ENCODE measurements around the gene FOS. TPM values are rescaled to one million over a fixed set of nuclear protein-coding genes. Genes with fewer than 3 reads are reported as not detected.

The FOS gene
- total and polyA plus RNA-seq, 2 experiments from 2014 or later = 107 to 124 TPM

DNA sequence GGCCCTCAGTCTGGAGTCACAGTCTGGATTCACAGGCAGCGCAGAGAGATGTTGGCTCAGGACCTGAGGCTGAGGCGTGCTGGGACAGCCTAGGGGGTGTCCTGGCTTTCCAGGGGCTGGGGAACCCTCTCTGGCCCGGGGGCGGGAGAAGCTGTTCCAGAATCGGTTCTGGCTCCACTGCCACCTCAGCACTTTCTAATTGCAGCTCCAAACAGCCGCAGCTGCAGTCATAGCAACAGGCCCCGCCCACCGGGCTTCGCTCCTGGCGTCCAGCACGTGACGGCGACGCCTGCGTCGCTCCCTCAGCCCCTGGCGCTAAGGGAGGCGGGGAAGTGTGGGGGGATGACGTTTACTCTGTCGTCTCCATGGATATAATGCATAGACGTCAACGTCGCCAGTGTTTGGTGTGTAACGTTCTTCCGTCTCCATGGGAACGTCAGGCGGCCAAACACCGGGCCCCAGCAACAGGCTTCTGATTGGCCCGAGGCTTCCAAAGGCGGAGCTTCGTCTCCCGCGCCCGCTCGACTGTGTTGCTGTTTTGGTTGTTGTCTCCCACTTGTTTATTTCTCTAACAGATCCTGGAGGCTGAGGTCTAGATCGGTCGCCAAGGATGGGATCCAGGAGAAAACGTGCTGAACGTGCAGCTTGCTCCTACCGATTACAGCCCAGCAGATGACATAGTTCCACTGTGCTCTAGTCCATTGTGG, 19.7 kb upstream of the FOS start:
- H3K9me2 ChIP-seq (ENCODE audit: insufficient read depth) = no peaks in the 10 kb centered on the region
- peak overlapping the region; percentile 44 for H2AFZ ChIP-seq
- H3F3A ChIP-seq (ENCODE audit: insufficient read depth) = peaks cover 22% of the 10 kb centered on the region
- H3K4me3 ChIP-seq = peak overlapping the region; percentile 69
- in situ Hi-C loops (cut with MboI) = no loop called here
- WGBS, 2 experiments (ENCODE audit: low coverage in 1 of 2, low lambda C conversion rate in 2 of 2, missing lambda C conversion rate in 2 of 2) = 1 to 2% methylated on average over 39 to 40 of the region's 40 CpGs
- H3K4me2 ChIP-seq (ENCODE audit: unreplicated experiment) = peak overlapping the region; percentile 78
- H3K9ac ChIP-seq = peak overlapping the region; percentile 96
- H3K27ac ChIP-seq = peak overlapping the region; percentile 99
- H3K36me3 ChIP-seq (ENCODE audit: low read depth) = no peaks in the 10 kb centered on the region
- no peaks in the 10 kb centered on the region for H3K79me2 ChIP-seq (ENCODE audit: insufficient read depth)
- peak; percentile 100 for DNase-seq
- peaks cover 27% of the 10 kb centered on the region for H3K4me1 ChIP-seq (ENCODE audit: insufficient read depth)
- H3K27me3 ChIP-seq (replicated peaks; ENCODE audit: insufficient read depth) = no peaks in the 10 kb centered on the region
- no peaks in the 10 kb centered on the region for H4K20me1 ChIP-seq (ENCODE audit: insufficient read depth)
- TF ChIP-seq EZH2phosphoT487 (IDR thresholded peaks at IDR 0.05; ENCODE audit: insufficient read depth, low read depth) (no peak), EZH2 (IDR thresholded peaks at IDR 0.05; ENCODE audit: insufficient read depth, poor library complexity, severe bottlenecking) (no peak)
- no peaks in the 10 kb centered on the region for H3K9me3 ChIP-seq (ENCODE audit: low read depth)

DNA sequence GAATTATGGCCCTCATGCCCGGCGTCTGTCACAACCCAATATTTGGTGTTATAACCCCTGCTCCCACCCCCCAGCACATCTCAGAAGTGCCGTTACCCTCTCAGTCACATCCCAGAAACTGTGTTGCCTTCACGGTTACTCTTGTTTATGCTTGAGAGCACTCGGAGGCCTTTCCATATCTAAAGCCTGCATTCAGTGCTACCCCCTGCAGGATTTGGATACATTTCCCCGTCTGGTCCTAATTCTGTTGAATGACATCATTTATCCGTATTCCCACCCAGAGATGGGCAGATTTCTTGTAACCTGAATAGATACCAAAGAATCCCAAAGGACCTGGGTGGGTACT, 19.1 kb upstream of the FOS start:
- no peaks in the 10 kb centered on the region for H3K36me3 ChIP-seq (ENCODE audit: low read depth)
- peak overlapping the region; percentile 44 for H2AFZ ChIP-seq
- peak; percentile 82 for DNase-seq
- peak overlapping the region; percentile 78 for H3K4me2 ChIP-seq (ENCODE audit: unreplicated experiment)
- H3K9me3 ChIP-seq (ENCODE audit: low read depth) = no peaks in the 10 kb centered on the region
- no peaks in the 10 kb centered on the region for H4K20me1 ChIP-seq (ENCODE audit: insufficient read depth)
- in situ Hi-C loops (cut with MboI) = no loop called here
- no peaks in the 10 kb centered on the region for H3K79me2 ChIP-seq (ENCODE audit: insufficient read depth)
- peaks cover 22% of the 10 kb centered on the region for H3F3A ChIP-seq (ENCODE audit: insufficient read depth)
- H3K9ac ChIP-seq = peak overlapping the region; percentile 96
- peaks cover 27% of the 10 kb centered on the region for H3K4me1 ChIP-seq (ENCODE audit: insufficient read depth)
- H3K27me3 ChIP-seq (replicated peaks; ENCODE audit: insufficient read depth) = no peaks in the 10 kb centered on the region
- TF ChIP-seq EZH2phosphoT487 (IDR thresholded peaks at IDR 0.05; ENCODE audit: insufficient read depth, low read depth) = no peak
- no peak for TF ChIP-seq EZH2 (IDR thresholded peaks at IDR 0.05; ENCODE audit: insufficient read depth, poor library complexity, severe bottlenecking)
- H3K9me2 ChIP-seq (ENCODE audit: insufficient read depth) = no peaks in the 10 kb centered on the region
- H3K27ac ChIP-seq = peak overlapping the region; percentile 99
- 1 to 2% methylated on average over 6 to 7 of the region's 7 CpGs for WGBS, 2 experiments (ENCODE audit: low coverage in 1 of 2, low lambda C conversion rate in 2 of 2, missing lambda C conversion rate in 2 of 2)
- peak overlapping the region; percentile 69 for H3K4me3 ChIP-seq

DNA sequence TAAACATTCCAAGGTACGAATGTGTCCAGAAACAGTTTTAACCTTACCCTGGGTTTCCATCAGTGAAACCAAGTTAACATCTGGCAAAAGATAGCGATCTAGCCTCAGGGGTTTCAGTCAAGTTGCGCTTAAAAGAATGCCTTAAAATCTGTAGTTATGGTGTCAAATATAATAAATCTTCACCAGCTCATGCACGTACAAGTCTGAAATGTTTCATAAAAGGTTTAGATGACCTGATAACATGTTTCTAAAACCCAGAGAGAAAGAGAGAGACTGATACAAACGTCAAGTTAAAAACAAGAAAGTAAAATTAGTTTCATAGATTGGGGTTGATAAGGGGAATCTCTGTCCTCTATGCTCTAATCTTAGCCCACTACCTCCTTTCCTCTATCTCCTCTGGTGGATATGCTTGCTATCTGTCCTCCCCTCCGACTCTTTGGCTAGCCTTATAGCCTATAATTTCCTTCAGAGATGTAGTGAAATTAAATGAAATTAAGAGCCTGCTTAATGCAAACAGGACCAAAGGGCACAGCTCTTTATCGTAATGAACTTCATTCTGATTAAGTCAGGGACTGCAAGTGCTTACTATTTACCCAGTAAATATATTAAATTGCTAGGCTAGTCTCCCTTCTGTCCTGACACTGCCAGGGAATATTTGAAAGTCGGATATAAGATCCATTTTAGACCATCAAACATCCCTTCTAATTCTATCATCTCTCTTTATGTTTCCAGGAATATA, 18.4 kb upstream of the FOS start:
- DNase-seq = peak; percentile 4
- 71 to 74% methylated on average over 8 of the region's 8 CpGs for WGBS, 2 experiments (ENCODE audit: low coverage in 1 of 2, low lambda C conversion rate in 2 of 2, missing lambda C conversion rate in 2 of 2)
- H4K20me1 ChIP-seq (ENCODE audit: insufficient read depth) = no peaks in the 10 kb centered on the region
- peaks cover 22% of the 10 kb centered on the region for H3F3A ChIP-seq (ENCODE audit: insufficient read depth)
- H3K4me2 ChIP-seq (ENCODE audit: unreplicated experiment) = peak overlapping the region; percentile 78
- peak overlapping the region; percentile 99 for H3K27ac ChIP-seq
- no peaks in the 10 kb centered on the region for H3K9me3 ChIP-seq (ENCODE audit: low read depth)
- peak overlapping the region; percentile 96 for H3K9ac ChIP-seq
- H3K27me3 ChIP-seq (replicated peaks; ENCODE audit: insufficient read depth) = no peaks in the 10 kb centered on the region
- H3K4me3 ChIP-seq = peak overlapping the region; percentile 69; the same call in 1 of the 2 replicates
- no peak for TF ChIP-seq EZH2 (IDR thresholded peaks at IDR 0.05; ENCODE audit: insufficient read depth, poor library complexity, severe bottlenecking)
- no peak for TF ChIP-seq EZH2phosphoT487 (IDR thresholded peaks at IDR 0.05; ENCODE audit: insufficient read depth, low read depth)
- no peaks in the 10 kb centered on the region for H3K36me3 ChIP-seq (ENCODE audit: low read depth)
- in situ Hi-C loops (cut with MboI) = no loop called here
- H3K79me2 ChIP-seq (ENCODE audit: insufficient read depth) = no peaks in the 10 kb centered on the region
- peak overlapping the region; percentile 44 for H2AFZ ChIP-seq
- H3K9me2 ChIP-seq (ENCODE audit: insufficient read depth) = no peaks in the 10 kb centered on the region
- H3K4me1 ChIP-seq (ENCODE audit: insufficient read depth) = peaks cover 27% of the 10 kb centered on the region

DNA sequence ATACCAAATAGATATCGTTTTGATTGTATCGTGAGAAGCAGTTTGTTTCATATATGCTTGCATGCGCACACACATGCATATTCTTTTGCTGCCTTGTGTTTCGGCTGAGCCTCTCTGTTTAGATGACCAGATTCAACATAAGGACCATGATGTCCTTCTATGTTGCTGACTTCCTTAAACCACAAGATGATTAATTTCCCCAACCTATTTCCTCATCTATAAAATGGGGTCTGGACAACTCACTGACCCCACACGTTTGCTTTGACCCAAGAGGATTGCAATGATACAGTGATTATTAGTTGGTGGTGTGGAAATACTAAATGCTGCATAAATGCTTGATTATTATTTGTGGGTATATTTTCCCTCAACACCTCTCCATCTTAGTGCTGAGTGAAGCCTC, 16.8 kb upstream of the FOS start:
- no peak for TF ChIP-seq EZH2 (IDR thresholded peaks at IDR 0.05; ENCODE audit: insufficient read depth, poor library complexity, severe bottlenecking)
- no peak for TF ChIP-seq EZH2phosphoT487 (IDR thresholded peaks at IDR 0.05; ENCODE audit: insufficient read depth, low read depth)
- 72 to 81% methylated on average over 5 of the region's 5 CpGs for WGBS, 2 experiments (ENCODE audit: low coverage in 1 of 2, low lambda C conversion rate in 2 of 2, missing lambda C conversion rate in 2 of 2)
- in situ Hi-C loops (cut with MboI) = no loop called here
- Histone ChIP-seq H3K9ac (no peak overlapping the region), H3K79me2 (ENCODE audit: insufficient read depth) (no peaks in the 10 kb centered on the region), H3K4me3 (no peak overlapping the region), H4K20me1 (ENCODE audit: insufficient read depth) (no peaks in the 10 kb centered on the region), H3K9me2 (ENCODE audit: insufficient read depth) (no peaks in the 10 kb centered on the region), H3K27me3 (replicated peaks; ENCODE audit: insufficient read depth) (no peaks in the 10 kb centered on the region), H3K27ac (no peak overlapping the region), H3K4me1 (ENCODE audit: insufficient read depth) (peaks cover 35% of the 10 kb centered on the region), H3K36me3 (ENCODE audit: low read depth) (no peaks in the 10 kb centered on the region), H2AFZ (no peak overlapping the region), H3K4me2 (ENCODE audit: unreplicated experiment) (no peak overlapping the region), H3K9me3 (ENCODE audit: low read depth) (no peaks in the 10 kb centered on the region), H3F3A (ENCODE audit: insufficient read depth) (peaks cover 31% of the 10 kb centered on the region)
- no peak for DNase-seq
